ENCODE data around the gene RFX8.

Gene RFX8

GRCh38 chr2:101467306-101467705, 7.6 kb downstream of the RFX8 start:
- TF ChIP-seq EZH2phosphoT487 (IDR thresholded peaks at IDR 0.05; ENCODE audit: low read length) (no peak), CTCF (IDR thresholded peaks at IDR 0.05; ENCODE audit: low read length) (no peak), EZH2 (optimal IDR thresholded peaks at IDR 0.05; ENCODE audit: low read depth, low read length) (no peak)
- H3F3A ChIP-seq (ENCODE audit: insufficient read depth, low read length): no peaks in the 10 kb centered on the region
- H2AFZ ChIP-seq (ENCODE audit: low read length): no peak overlapping the region
- no peak for DNase-seq
- no peak overlapping the region for H3K27ac ChIP-seq (ENCODE audit: low read length)
- H3K36me3 ChIP-seq (replicated peaks; ENCODE audit: insufficient read depth, low read length): no peaks in the 10 kb centered on the region
- no peak overlapping the region for H3K4me2 ChIP-seq (ENCODE audit: low read depth, low read length)
- no peaks in the 10 kb centered on the region for H3K4me1 ChIP-seq (ENCODE audit: low read length)
- no peak overlapping the region for H3K9ac ChIP-seq (ENCODE audit: low read length)
- no peaks in the 10 kb centered on the region for H3K9me2 ChIP-seq (replicated peaks; ENCODE audit: insufficient read depth, low read length)
- no peak overlapping the region for H3K4me3 ChIP-seq (ENCODE audit: low read length)
- no peaks in the 10 kb centered on the region for H3K9me3 ChIP-seq (replicated peaks; ENCODE audit: insufficient read depth, low read length)
- H4K20me1 ChIP-seq (ENCODE audit: insufficient read depth, low read length): no peaks in the 10 kb centered on the region
- H3K79me2 ChIP-seq (ENCODE audit: low read length): no peaks in the 10 kb centered on the region
- H3K27me3 ChIP-seq (replicated peaks; ENCODE audit: insufficient read depth, low read length): no peaks in the 10 kb centered on the region

GRCh38 chr2:101466426-101466825, 8.5 kb downstream of the RFX8 start:
- H3K9ac ChIP-seq (ENCODE audit: low read length): no peak overlapping the region
- H3K9me3 ChIP-seq (replicated peaks; ENCODE audit: insufficient read depth, low read length): no peaks in the 10 kb centered on the region
- H3K27me3 ChIP-seq (replicated peaks; ENCODE audit: insufficient read depth, low read length): no peaks in the 10 kb centered on the region
- no peak for DNase-seq
- no peaks in the 10 kb centered on the region for H3K9me2 ChIP-seq (replicated peaks; ENCODE audit: insufficient read depth, low read length)
- H3K4me2 ChIP-seq (ENCODE audit: low read depth, low read length): no peak overlapping the region
- TF ChIP-seq EZH2 (optimal IDR thresholded peaks at IDR 0.05; ENCODE audit: low read depth, low read length) (no peak), CTCF (IDR thresholded peaks at IDR 0.05; ENCODE audit: low read length) (no peak), EZH2phosphoT487 (IDR thresholded peaks at IDR 0.05; ENCODE audit: low read length) (no peak)
- no peaks in the 10 kb centered on the region for H3K36me3 ChIP-seq (replicated peaks; ENCODE audit: insufficient read depth, low read length)
- H4K20me1 ChIP-seq (ENCODE audit: insufficient read depth, low read length): no peaks in the 10 kb centered on the region
- no peaks in the 10 kb centered on the region for H3K79me2 ChIP-seq (ENCODE audit: low read length)
- no peaks in the 10 kb centered on the region for H3K4me1 ChIP-seq (ENCODE audit: low read length)
- H3K4me3 ChIP-seq (ENCODE audit: low read length): no peak overlapping the region
- no peak overlapping the region for H3K27ac ChIP-seq (ENCODE audit: low read length)
- no peak overlapping the region for H2AFZ ChIP-seq (ENCODE audit: low read length)
- no peaks in the 10 kb centered on the region for H3F3A ChIP-seq (ENCODE audit: insufficient read depth, low read length)

GRCh38 chr2:101464841-101465240, 10.1 kb downstream of the RFX8 start:
- Histone ChIP-seq H3K36me3 (replicated peaks; ENCODE audit: insufficient read depth, low read length) (no peaks in the 10 kb centered on the region), H3K4me2 (ENCODE audit: low read depth, low read length) (no peak overlapping the region), H3F3A (ENCODE audit: insufficient read depth, low read length) (no peaks in the 10 kb centered on the region), H3K79me2 (ENCODE audit: low read length) (no peaks in the 10 kb centered on the region), H3K27ac (ENCODE audit: low read length) (no peak overlapping the region), H4K20me1 (ENCODE audit: insufficient read depth, low read length) (no peaks in the 10 kb centered on the region), H3K4me1 (ENCODE audit: low read length) (no peaks in the 10 kb centered on the region), H3K4me3 (ENCODE audit: low read length) (no peak overlapping the region), H2AFZ (ENCODE audit: low read length) (no peak overlapping the region), H3K9me3 (replicated peaks; ENCODE audit: insufficient read depth, low read length) (no peaks in the 10 kb centered on the region), H3K27me3 (replicated peaks; ENCODE audit: insufficient read depth, low read length) (no peaks in the 10 kb centered on the region), H3K9me2 (replicated peaks; ENCODE audit: insufficient read depth, low read length) (no peaks in the 10 kb centered on the region), H3K9ac (ENCODE audit: low read length) (no peak overlapping the region)
- no peak for DNase-seq
- TF ChIP-seq EZH2phosphoT487 (IDR thresholded peaks at IDR 0.05; ENCODE audit: low read length) (no peak), CTCF (IDR thresholded peaks at IDR 0.05; ENCODE audit: low read length) (no peak), EZH2 (optimal IDR thresholded peaks at IDR 0.05; ENCODE audit: low read depth, low read length) (no peak)

Measured in MM.1S (cell line).